Ishikawa (cell line): ENCODE results near the gene EDIL3.

Experiments
- CEBPB ChIP-seq: IDR thresholded peaks from 2 replicates; pipeline ENCODE4 v1.6.1; 2012
- CREB1 ChIP-seq: IDR thresholded peaks from 2 replicates; pipeline ENCODE4 v1.6.1; 2012; ENCODE audit warnings: low read depth
- EGR1 ChIP-seq: IDR thresholded peaks from 2 replicates; pipeline ENCODE4 v1.6.1; 2012
- EP300 ChIP-seq: IDR thresholded peaks from 2 replicates; pipeline ENCODE4 v1.6.1; 2012; ENCODE audit warnings: borderline replicate concordance
- FOXM1 ChIP-seq: IDR thresholded peaks from 2 replicates; pipeline ENCODE4 v1.6.1; 2012; ENCODE audit warnings: low read depth, borderline replicate concordance
- NFIC ChIP-seq: IDR thresholded peaks from 2 replicates; pipeline ENCODE4 v1.6.1; 2012
- RAD21 ChIP-seq: IDR thresholded peaks from 2 replicates; pipeline ENCODE4 v1.6.1; 2012; ENCODE audit warnings: low read depth
- TAF1 ChIP-seq: IDR thresholded peaks from 2 replicates; pipeline ENCODE4 v1.6.1; 2012; ENCODE audit warnings: low read depth, mild to moderate bottlenecking
- TCF12 ChIP-seq: IDR thresholded peaks from 2 replicates; pipeline ENCODE4 v1.6.1; 2012; ENCODE audit warnings: low read depth
- TEAD4 ChIP-seq: IDR thresholded peaks from 2 replicates; pipeline ENCODE4 v1.6.1; 2012
- YY1 ChIP-seq: IDR thresholded peaks from 2 replicates; pipeline ENCODE4 v1.6.1; 2012; ENCODE audit warnings: low read depth
- ZBTB7A ChIP-seq: IDR thresholded peaks from 2 replicates; pipeline ENCODE4 v1.6.1; 2012; ENCODE audit warnings: low read depth
- TF ChIP-seq, protein P1 (sequence below): IDR thresholded peaks from 2 replicates; pipeline ENCODE4 v1.6.1; 2012; ENCODE audit warnings: low read depth, mild to moderate bottlenecking
- TF ChIP-seq, protein P2 (sequence below): IDR thresholded peaks from 2 replicates; pipeline ENCODE4 v1.6.1; 2012
- TF ChIP-seq, protein P3 (sequence below): IDR thresholded peaks from 2 replicates; pipeline ENCODE4 v1.6.1; 2012

EDIL3 gene

DNA sequence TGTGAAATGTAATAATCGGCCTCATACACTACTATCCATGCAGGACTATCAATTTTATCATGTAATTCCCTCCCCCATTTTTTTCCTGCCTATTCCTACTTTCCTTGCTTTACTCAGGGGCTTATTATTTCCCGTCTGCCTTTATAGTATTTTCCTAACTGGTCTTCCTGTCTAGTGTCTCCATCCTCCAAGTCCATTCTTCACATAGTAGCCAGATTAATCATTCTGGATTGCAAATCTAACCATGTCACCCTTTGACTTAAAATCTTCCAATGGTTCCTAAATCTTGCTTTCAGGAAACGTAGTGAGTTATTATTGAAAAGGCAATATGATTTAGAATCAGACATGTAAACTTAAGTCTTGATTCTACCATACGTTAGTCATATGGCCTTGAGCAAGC, 356.6 kb downstream of the EDIL3 start:
- no peak for TF ChIP-seq TCF12
- no peak for TF ChIP-seq RAD21
- TF ChIP-seq, protein P1, sequence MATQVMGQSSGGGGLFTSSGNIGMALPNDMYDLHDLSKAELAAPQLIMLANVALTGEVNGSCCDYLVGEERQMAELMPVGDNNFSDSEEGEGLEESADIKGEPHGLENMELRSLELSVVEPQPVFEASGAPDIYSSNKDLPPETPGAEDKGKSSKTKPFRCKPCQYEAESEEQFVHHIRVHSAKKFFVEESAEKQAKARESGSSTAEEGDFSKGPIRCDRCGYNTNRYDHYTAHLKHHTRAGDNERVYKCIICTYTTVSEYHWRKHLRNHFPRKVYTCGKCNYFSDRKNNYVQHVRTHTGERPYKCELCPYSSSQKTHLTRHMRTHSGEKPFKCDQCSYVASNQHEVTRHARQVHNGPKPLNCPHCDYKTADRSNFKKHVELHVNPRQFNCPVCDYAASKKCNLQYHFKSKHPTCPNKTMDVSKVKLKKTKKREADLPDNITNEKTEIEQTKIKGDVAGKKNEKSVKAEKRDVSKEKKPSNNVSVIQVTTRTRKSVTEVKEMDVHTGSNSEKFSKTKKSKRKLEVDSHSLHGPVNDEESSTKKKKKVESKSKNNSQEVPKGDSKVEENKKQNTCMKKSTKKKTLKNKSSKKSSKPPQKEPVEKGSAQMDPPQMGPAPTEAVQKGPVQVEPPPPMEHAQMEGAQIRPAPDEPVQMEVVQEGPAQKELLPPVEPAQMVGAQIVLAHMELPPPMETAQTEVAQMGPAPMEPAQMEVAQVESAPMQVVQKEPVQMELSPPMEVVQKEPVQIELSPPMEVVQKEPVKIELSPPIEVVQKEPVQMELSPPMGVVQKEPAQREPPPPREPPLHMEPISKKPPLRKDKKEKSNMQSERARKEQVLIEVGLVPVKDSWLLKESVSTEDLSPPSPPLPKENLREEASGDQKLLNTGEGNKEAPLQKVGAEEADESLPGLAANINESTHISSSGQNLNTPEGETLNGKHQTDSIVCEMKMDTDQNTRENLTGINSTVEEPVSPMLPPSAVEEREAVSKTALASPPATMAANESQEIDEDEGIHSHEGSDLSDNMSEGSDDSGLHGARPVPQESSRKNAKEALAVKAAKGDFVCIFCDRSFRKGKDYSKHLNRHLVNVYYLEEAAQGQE = no peak
- TF ChIP-seq TEAD4 = no peak
- TF ChIP-seq FOXM1 = no peak
- TF ChIP-seq, protein P2, sequence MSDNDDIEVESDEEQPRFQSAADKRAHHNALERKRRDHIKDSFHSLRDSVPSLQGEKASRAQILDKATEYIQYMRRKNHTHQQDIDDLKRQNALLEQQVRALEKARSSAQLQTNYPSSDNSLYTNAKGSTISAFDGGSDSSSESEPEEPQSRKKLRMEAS = no peak
- no peak for TF ChIP-seq ZBTB7A
- TF ChIP-seq, protein P3, sequence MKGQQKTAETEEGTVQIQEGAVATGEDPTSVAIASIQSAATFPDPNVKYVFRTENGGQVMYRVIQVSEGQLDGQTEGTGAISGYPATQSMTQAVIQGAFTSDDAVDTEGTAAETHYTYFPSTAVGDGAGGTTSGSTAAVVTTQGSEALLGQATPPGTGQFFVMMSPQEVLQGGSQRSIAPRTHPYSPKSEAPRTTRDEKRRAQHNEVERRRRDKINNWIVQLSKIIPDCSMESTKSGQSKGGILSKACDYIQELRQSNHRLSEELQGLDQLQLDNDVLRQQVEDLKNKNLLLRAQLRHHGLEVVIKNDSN = no peak
- no peak for TF ChIP-seq NFIC
- TF ChIP-seq TAF1 = no peak
- no peak for TF ChIP-seq EGR1
- no peak for TF ChIP-seq YY1
- TF ChIP-seq EP300 = no peak
- no peak for TF ChIP-seq CEBPB
- TF ChIP-seq CREB1 = no peak

DNA sequence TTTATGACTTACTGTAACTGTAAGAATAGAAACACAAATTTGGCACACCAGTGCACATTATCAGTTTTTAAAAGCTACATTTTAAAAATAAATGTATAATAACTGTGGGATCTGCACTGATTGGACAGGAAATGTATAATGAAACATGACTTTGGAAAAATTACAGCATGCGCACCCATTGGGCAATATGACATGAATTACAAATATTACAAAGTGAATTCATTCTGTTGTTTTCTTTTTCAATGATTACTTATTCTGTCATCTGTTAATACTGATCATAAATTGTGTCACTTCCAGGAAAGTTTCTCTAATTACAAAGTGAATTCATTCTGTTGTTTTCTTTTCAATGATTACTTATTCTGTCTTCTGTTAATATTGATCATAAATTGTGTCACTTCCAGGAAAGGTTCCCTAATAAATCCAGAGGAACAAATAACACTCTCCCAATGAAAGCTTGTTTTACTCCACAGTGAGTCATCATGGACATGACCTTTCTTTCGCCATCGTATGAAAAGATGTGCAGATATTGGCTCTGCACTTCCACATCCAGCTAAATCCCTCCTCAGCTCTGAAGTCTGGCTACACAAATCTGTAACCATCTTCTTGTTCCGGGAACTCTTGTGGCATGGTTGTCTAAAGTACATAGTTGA, 367.0 kb downstream of the EDIL3 start:
- TF ChIP-seq TCF12 = no peak
- TF ChIP-seq, protein P1 = no peak
- no peak for TF ChIP-seq TEAD4
- TF ChIP-seq EGR1 = no peak
- TF ChIP-seq RAD21 = no peak
- no peak for TF ChIP-seq NFIC
- TF ChIP-seq FOXM1 = no peak
- TF ChIP-seq YY1 = no peak
- no peak for TF ChIP-seq EP300
- TF ChIP-seq CEBPB = no peak
- no peak for TF ChIP-seq CREB1
- TF ChIP-seq, protein P2 = no peak
- TF ChIP-seq, protein P3 = no peak

DNA sequence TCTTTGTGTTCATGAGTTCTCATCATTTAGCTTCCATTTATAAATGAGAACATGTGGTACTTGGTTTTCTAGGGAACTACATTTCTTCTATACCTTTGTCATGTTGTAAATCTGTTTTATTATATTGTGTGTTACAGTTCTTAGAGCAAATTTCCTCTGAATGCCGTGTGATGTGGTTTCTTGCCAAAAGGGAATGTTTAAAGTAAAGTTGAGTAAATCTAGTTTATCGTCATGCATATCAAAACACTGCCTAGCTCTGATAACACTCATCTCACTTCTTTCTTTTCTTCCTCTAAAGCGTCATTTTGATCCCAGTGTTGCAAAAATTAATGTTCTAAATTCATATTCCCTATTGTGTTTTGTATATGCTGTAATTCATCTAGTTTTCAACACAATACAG, 368.6 kb downstream of the EDIL3 start:
- TF ChIP-seq TEAD4 = no peak
- no peak for TF ChIP-seq CREB1
- no peak for TF ChIP-seq NFIC
- TF ChIP-seq, protein P3 = no peak
- TF ChIP-seq, protein P1 = no peak
- TF ChIP-seq TAF1 = no peak
- no peak for TF ChIP-seq YY1
- TF ChIP-seq FOXM1 = no peak
- TF ChIP-seq CEBPB = no peak
- no peak for TF ChIP-seq EGR1
- no peak for TF ChIP-seq ZBTB7A
- TF ChIP-seq, protein P2 = no peak
- no peak for TF ChIP-seq RAD21
- TF ChIP-seq TCF12 = no peak
- TF ChIP-seq EP300 = no peak
